Hepatocyte (in vitro differentiated cells): Measurements from ENCODE around the gene ADAMTS4.

Source experiments
- CTCF ChIP-seq: fragments of 200-600 bp; sonication (generic); IDR thresholded peaks from 2 replicates; pipeline ENCODE4 v1.5.1; 2016; ENCODE audit warnings: antibody characterized with exemption, mild to moderate bottlenecking; ENCODE audit not compliant: poor library complexity
- EZH2 ChIP-seq: fragments of 200-600 bp; sonication (generic); IDR thresholded peaks from 2 replicates; pipeline ENCODE4 v1.6.1; 2016; ENCODE audit warnings: antibody characterized with exemption, mild to moderate bottlenecking, borderline replicate concordance
- EZH2phosphoT487 ChIP-seq: fragments of 200-600 bp; sonication (generic); IDR thresholded peaks from one replicate; pipeline ENCODE4 v1.6.1; 2018; ENCODE audit warnings: antibody characterized with exemption, mild to moderate bottlenecking, low read depth, moderate library complexity; ENCODE audit not compliant: unreplicated experiment, severe bottlenecking

- TF ChIP-seq CTCF (no peak), EZH2 (no peak), EZH2phosphoT487 (no peak)
Observed at GRCh38 chr1:161161652-161162051, 37.2 kb downstream of the ADAMTS4 start.
